Right lobe of liver (tissue), 6 donors: Measurements from ENCODE around the gene SORL1-AS1.

ENCODE experiments used
- ATAC-seq, 4 donors: fragments of 200-7000 bp; cut with Tn5 transposase; one replicate each; pipeline ENCODE4 v1.9.1; 2020; ENCODE audit warnings: mild to moderate bottlenecking in 4 of 4, moderate library complexity in 4 of 4
- DNase-seq, 3 donors: peaks; one replicate each; pipeline ENCODE4 v3.0.0-alpha.2; 2020
- H3K27ac ChIP-seq, 3 donors: fragments of 200-600 bp; one replicate each; pipeline ENCODE4 v1.8.0; 2022
- H3K27me3 ChIP-seq, 2 donors: fragments of 200-600 bp; one replicate each; pipeline ENCODE4 v1.8.0; 2022
- H3K36me3 ChIP-seq, 4 donors: fragments of 200-600 bp; sonication (generic) in 1 of 4; one replicate each; pipeline versions ENCODE4 v1.5.1 to v1.8.0; 2017 to 2022; ENCODE audit warnings: control low read depth in 1 of 4
- H3K4me1 ChIP-seq, 4 donors: fragments of 200-600 bp; sonication (generic) in 1 of 4; one replicate each; pipeline versions ENCODE4 v1.5.1 to v1.8.0; 2017 to 2022; ENCODE audit warnings: control low read depth in 1 of 4
- H3K4me3 ChIP-seq, 3 donors: fragments of 200-600 bp; one replicate each; pipeline ENCODE4 v1.8.0; 2022
- H3K9me3 ChIP-seq, 4 donors: fragments of 200-600 bp; sonication (generic) in 1 of 4; one replicate each; pipeline versions ENCODE4 v1.5.1 to v1.8.0; 2017 to 2022; ENCODE audit warnings: control low read depth in 1 of 4
- CTCF ChIP-seq, 4 donors: fragments of 200-600 bp in 3 of 4; fragments of 450-650 bp in 1 of 4; IDR thresholded peaks; one replicate each; pipeline versions ENCODE4 v1.5.1 to v1.8.0; 2016 to 2022; ENCODE audit warnings: antibody characterized with exemption in 4 of 4, mild to moderate bottlenecking in 2 of 4
- POLR2A ChIP-seq: fragments of 450-650 bp; IDR thresholded peaks from one replicate; pipeline ENCODE4 v1.6.1; 2017; ENCODE audit warnings: antibody characterized with exemption, mild to moderate bottlenecking
- WGBS: methylation state at CpG from one replicate; pipeline ENCODE4 v1.1.6; 2018; ENCODE audit warnings: low coverage, low lambda C conversion rate; ENCODE audit not compliant: insufficient coverage; ENCODE audit errors: missing lambda C conversion rate; 5-methylcytosine and 5-hydroxymethylcytosine counted together
- intact Hi-C, 2 donors: fragments of 100-400 bp; cut with DNase I; formaldehyde crosslinking; loops; one replicate each; pipeline versions ENCODE4 v1.11.2 to v1.14.1; 2022
- donor health status: DM: no; HTN: yes; CAD: no.
- donor health status: DM: no; HTN: no; CAD: no.
- donor health status: DM: no; HTN: no; CAD: no.
- donor health status: DM: no; HTN: yes; CAD: no.
- donor health status: DM: no; HTN: yes; CAD: no.

The SORL1-AS1 gene

GRCh38 chr11:121459413-121460017 is 6.7 kb upstream of the SORL1-AS1 start:
- Histone ChIP-seq H3K4me3 (peak overlapping the region in 1 of 3 donors; percentile 6), H3K9me3 (no peaks in the 10 kb centered on the region), H3K4me1 (peaks cover 0 to 94% (median 30%) of the 10 kb centered on the region in 4 donors), H3K27me3 (no peaks in the 10 kb centered on the region), H3K27ac (peak overlapping the region; percentile 77 to 97 (median 93)), H3K36me3 (no peaks in the 10 kb centered on the region)
- DNase-seq (peak; percentile 54 to 89 (median 83)), ATAC-seq (peak; percentile 41 to 76 (median 62))
- intact Hi-C loops, result loop anchor here in 1 of 2 donors (10.0 kb wide), 1 partner anchor 115 kb away; no protein-coding TSS in a partner anchor
- TF ChIP-seq CTCF (IDR thresholded peaks at IDR 0.05) (no peak), POLR2A (no peak)
- WGBS, result 21% methylated on average over 3 of the region's 7 CpGs

- H3K27me3 ChIP-seq, result no peaks in the 10 kb centered on the region
- DNase-seq (no peak), ATAC-seq (no peak)
- TF ChIP-seq POLR2A, result no peak
- TF ChIP-seq CTCF (IDR thresholded peaks at IDR 0.05), result no peak
- H3K4me1 ChIP-seq, result peaks cover 0 to 91% (median 34%) of the 10 kb centered on the region in 4 donors
- intact Hi-C loops, result loop anchor here in 1 of 2 donors (10.0 kb wide), 1 partner anchor 116 kb away; no protein-coding TSS in a partner anchor
- WGBS, result 61% methylated on average over 8 of the region's 9 CpGs
- no peaks in the 10 kb centered on the region for H3K9me3 ChIP-seq
- H3K36me3 ChIP-seq, result no peaks in the 10 kb centered on the region
- H3K27ac ChIP-seq, result peak overlapping the region; percentile 77 to 97 (median 93)
- H3K4me3 ChIP-seq, result no peak overlapping the region
Measured at GRCh38 chr11:121458551-121458950, 5.8 kb upstream of the SORL1-AS1 start.

GRCh38 chr11:121456816-121457431 is 4.2 kb upstream of the SORL1-AS1 start:
- no peak for ATAC-seq
- intact Hi-C loops, result loop anchor here in 1 of 2 donors (10.0 kb wide), 1 partner anchor 118 kb away; no protein-coding TSS in a partner anchor

GRCh38 chr11:121456151-121456550 is 3.4 kb upstream of the SORL1-AS1 start:
- Histone ChIP-seq H3K4me3 (no peak overlapping the region), H3K36me3 (no peaks in the 10 kb centered on the region), H3K27ac (peak overlapping the region; percentile 23 to 97 (median 33)), H3K4me1 (peaks cover 0 to 67% (median 27%) of the 10 kb centered on the region in 4 donors), H3K9me3 (no peaks in the 10 kb centered on the region), H3K27me3 (no peaks in the 10 kb centered on the region)
- no peak for DNase-seq
- intact Hi-C loops, result loop anchor here in 1 of 2 donors (10.0 kb wide), 1 partner anchor 119 kb away; no protein-coding TSS in a partner anchor
- 60% methylated on average over 2 of the region's 2 CpGs for WGBS
- no peak for ATAC-seq
- TF ChIP-seq CTCF (IDR thresholded peaks at IDR 0.05), result no peak
- no peak for TF ChIP-seq POLR2A

More at GRCh38 chr11:121456816-121457431, 4.2 kb upstream of the SORL1-AS1 start:
- no peaks in the 10 kb centered on the region for H3K27me3 ChIP-seq
- 28% methylated on average over 11 of the region's 11 CpGs for WGBS
- DNase-seq, result no peak
- H3K27ac ChIP-seq, result peak overlapping the region; percentile 23 to 97 (median 33)
- TF ChIP-seq POLR2A, result no peak
- TF ChIP-seq CTCF (IDR thresholded peaks at IDR 0.05), result no peak
- no peaks in the 10 kb centered on the region for H3K36me3 ChIP-seq
- H3K4me1 ChIP-seq, result peaks cover 0 to 75% (median 29%) of the 10 kb centered on the region in 4 donors
- no peaks in the 10 kb centered on the region for H3K9me3 ChIP-seq
- no peak overlapping the region for H3K4me3 ChIP-seq
